ENCODE results near the gene CCDC170. TPM values are rescaled to one million over a fixed set of nuclear protein-coding genes. Genes with fewer than 3 reads are reported as not detected.

Gene CCDC170
- polyA plus RNA-seq, 1 donor from 2014 or later, result 0.15 TPM

DNA sequence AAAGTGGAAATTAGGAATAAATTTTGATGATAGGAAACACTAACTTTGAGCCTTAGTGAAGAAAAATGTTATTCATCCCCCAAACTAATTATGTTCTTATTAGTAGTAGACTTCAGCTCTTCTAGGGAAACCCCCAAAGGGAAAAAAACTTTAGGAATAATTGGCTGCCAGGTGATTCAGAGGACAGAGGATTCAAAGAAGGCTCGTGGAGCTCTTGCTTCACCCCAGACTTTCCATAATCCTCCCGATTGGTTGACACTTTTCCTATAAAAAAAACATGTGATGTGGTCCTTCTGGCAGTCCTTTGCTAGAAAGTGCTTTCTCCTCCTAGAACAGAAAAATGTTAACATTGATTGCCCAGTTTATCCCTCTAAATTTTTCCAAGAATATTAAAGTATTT is 5.6 kb upstream of the CCDC170 start:
- H3K9me2 ChIP-seq (ENCODE audit: insufficient read depth, low read length), result no peaks in the 10 kb centered on the region
- no peaks in the 10 kb centered on the region for H3K9me3 ChIP-seq (ENCODE audit: low read length)

GRCh38 chr6:151490996-151491395 is 2.8 kb upstream of the CCDC170 start:
- Histone ChIP-seq H3K4me2 (ENCODE audit: low read length) (no peak overlapping the region), H4K20me1 (ENCODE audit: insufficient read depth) (no peaks in the 10 kb centered on the region), H3K4me3 (ENCODE audit: low read length) (no peak overlapping the region), H3K36me3 (ENCODE audit: insufficient read depth, low read length) (no peaks in the 10 kb centered on the region), H3K79me2 (replicated peaks; ENCODE audit: insufficient read depth, low read length) (no peaks in the 10 kb centered on the region), H3K27ac (ENCODE audit: low read length) (no peak overlapping the region), H3K9me3 (ENCODE audit: low read length) (no peaks in the 10 kb centered on the region), H3K27me3 (ENCODE audit: insufficient read depth, low read depth, low read length) (peaks cover 28% of the 10 kb centered on the region), H3K9me2 (ENCODE audit: insufficient read depth, low read length) (no peaks in the 10 kb centered on the region), H2AFZ (ENCODE audit: low read depth, low read length) (no peak overlapping the region), H3K9ac (ENCODE audit: low read length) (no peak overlapping the region), H3F3A (ENCODE audit: insufficient read depth, low read length, poor library complexity, severe bottlenecking) (no peaks in the 10 kb centered on the region)
- TF ChIP-seq POLR2AphosphoS5 (IDR thresholded peaks at IDR 0.05) (no peak), EZH2 (IDR thresholded peaks at IDR 0.05; ENCODE audit: borderline replicate concordance, insufficient read depth, low read length, poor library complexity, severe bottlenecking) (no peak), EP300 (conservative IDR thresholded peaks at IDR 0.05; ENCODE audit: poor library complexity, severe bottlenecking) (no peak), REST (IDR thresholded peaks at IDR 0.05; ENCODE audit: borderline replicate concordance) (no peak), RAD21 (conservative IDR thresholded peaks at IDR 0.05) (no peak), TAF1 (IDR thresholded peaks at IDR 0.05; ENCODE audit: low read depth) (no peak), SMC3 (conservative IDR thresholded peaks at IDR 0.05; ENCODE audit: poor library complexity) (no peak)
- TF ChIP-seq, protein P1, sequence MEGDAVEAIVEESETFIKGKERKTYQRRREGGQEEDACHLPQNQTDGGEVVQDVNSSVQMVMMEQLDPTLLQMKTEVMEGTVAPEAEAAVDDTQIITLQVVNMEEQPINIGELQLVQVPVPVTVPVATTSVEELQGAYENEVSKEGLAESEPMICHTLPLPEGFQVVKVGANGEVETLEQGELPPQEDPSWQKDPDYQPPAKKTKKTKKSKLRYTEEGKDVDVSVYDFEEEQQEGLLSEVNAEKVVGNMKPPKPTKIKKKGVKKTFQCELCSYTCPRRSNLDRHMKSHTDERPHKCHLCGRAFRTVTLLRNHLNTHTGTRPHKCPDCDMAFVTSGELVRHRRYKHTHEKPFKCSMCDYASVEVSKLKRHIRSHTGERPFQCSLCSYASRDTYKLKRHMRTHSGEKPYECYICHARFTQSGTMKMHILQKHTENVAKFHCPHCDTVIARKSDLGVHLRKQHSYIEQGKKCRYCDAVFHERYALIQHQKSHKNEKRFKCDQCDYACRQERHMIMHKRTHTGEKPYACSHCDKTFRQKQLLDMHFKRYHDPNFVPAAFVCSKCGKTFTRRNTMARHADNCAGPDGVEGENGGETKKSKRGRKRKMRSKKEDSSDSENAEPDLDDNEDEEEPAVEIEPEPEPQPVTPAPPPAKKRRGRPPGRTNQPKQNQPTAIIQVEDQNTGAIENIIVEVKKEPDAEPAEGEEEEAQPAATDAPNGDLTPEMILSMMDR (IDR thresholded peaks at IDR 0.05; ENCODE audit: poor library complexity, severe bottlenecking), result no peak

More for the DNA sequence above, 5.6 kb upstream of the CCDC170 start:
- H3K79me2 ChIP-seq (replicated peaks; ENCODE audit: insufficient read depth, low read length), result no peaks in the 10 kb centered on the region
- H3K4me2 ChIP-seq (ENCODE audit: low read length), result no peak overlapping the region
- no peak overlapping the region for H3K4me3 ChIP-seq (ENCODE audit: low read length)
- H2AFZ ChIP-seq (ENCODE audit: low read depth, low read length), result no peak overlapping the region
- no peaks in the 10 kb centered on the region for H3F3A ChIP-seq (ENCODE audit: insufficient read depth, low read length, poor library complexity, severe bottlenecking)
- H3K27ac ChIP-seq (ENCODE audit: low read length), result no peak overlapping the region
- no peak overlapping the region for H3K9ac ChIP-seq (ENCODE audit: low read length)
- peaks cover 4% of the 10 kb centered on the region for H3K27me3 ChIP-seq (ENCODE audit: insufficient read depth, low read depth, low read length)
- H4K20me1 ChIP-seq (ENCODE audit: insufficient read depth), result no peaks in the 10 kb centered on the region
- H3K36me3 ChIP-seq (ENCODE audit: insufficient read depth, low read length), result no peaks in the 10 kb centered on the region
- TF ChIP-seq EP300 (conservative IDR thresholded peaks at IDR 0.05; ENCODE audit: poor library complexity, severe bottlenecking) (no peak), RAD21 (conservative IDR thresholded peaks at IDR 0.05) (no peak), MXI1 (conservative IDR thresholded peaks at IDR 0.05; ENCODE audit: poor library complexity, severe bottlenecking) (no peak), REST (IDR thresholded peaks at IDR 0.05; ENCODE audit: borderline replicate concordance) (no peak), EZH2 (IDR thresholded peaks at IDR 0.05; ENCODE audit: borderline replicate concordance, insufficient read depth, low read length, poor library complexity, severe bottlenecking) (no peak), SMC3 (conservative IDR thresholded peaks at IDR 0.05; ENCODE audit: poor library complexity) (no peak), TAF1 (IDR thresholded peaks at IDR 0.05; ENCODE audit: low read depth) (no peak), POLR2AphosphoS5 (IDR thresholded peaks at IDR 0.05) (no peak)
- TF ChIP-seq, protein P1 (IDR thresholded peaks at IDR 0.05; ENCODE audit: poor library complexity, severe bottlenecking), result no peak
